IMR-90 (cell line): Measurements from ENCODE around the gene RAB6A. TPM values are rescaled to one million over a fixed set of nuclear protein-coding genes. Genes with fewer than 3 reads are reported as not detected.

ENCODE experiments used
- ATAC-seq: fragments of 200-7000 bp; cut with Tn5 transposase; 2 replicates; pipeline ENCODE4 v1.9.1; 2020; ENCODE audit warnings: low read depth, mild to moderate bottlenecking, moderate library complexity
- BruUV-seq: library from RNA; stranded (reverse); fragments of 400-500 nt; replicated peaks from 2 replicates; lab custom pipeline; 2021; lab: Mats Ljungman, UMichigan
- CTCF ChIA-PET: fragments of 300-600 bp; formaldehyde crosslinking; extraction: SDS; loops from one replicate; lab custom pipeline; 2021; ENCODE audit warnings: antibody characterized with exemption; lab: Yijun Ruan, JAX
- POLR2A ChIA-PET: fragments of 300-600 bp; sonication (Branson Sonifier 250); formaldehyde crosslinking; loops from one replicate; lab custom pipeline; 2022; ENCODE audit warnings: antibody characterized with exemption; ENCODE audit not compliant: unreplicated experiment; lab: Charles Lee
- DNase-seq: peaks from one replicate; pipeline ENCODE4 v3.0.0; 2013
- H2AFZ ChIP-seq: replicated peaks from 2 replicates; pipeline ENCODE3; 2013; ENCODE audit warnings: low read length, mild to moderate bottlenecking; ENCODE audit not compliant: poor library complexity
- H2AK5ac ChIP-seq: 2 replicates; pipeline ENCODE4 v1.6.1; 2013; ENCODE audit warnings: low read depth, low read length, inconsistent platforms
- H2AK9ac ChIP-seq: replicated peaks from 2 replicates; pipeline ENCODE3; 2013; ENCODE audit warnings: mild to moderate bottlenecking, low read depth, low read length, moderate library complexity; ENCODE audit not compliant: poor library complexity
- H2BK120ac ChIP-seq: 2 replicates; pipeline ENCODE4 v1.6.1; 2013; ENCODE audit warnings: low read depth, low read length, inconsistent platforms
- H2BK15ac ChIP-seq: 3 replicates; pipeline ENCODE4 v1.6.1; 2013; ENCODE audit warnings: low read depth, low read length, inconsistent platforms
- H2BK20ac ChIP-seq: 2 replicates; pipeline ENCODE4 v1.6.1; 2013; ENCODE audit warnings: low read depth, mild to moderate bottlenecking, inconsistent platforms, low read length, moderate library complexity
- H2BK5ac ChIP-seq: 2 replicates; pipeline ENCODE4 v1.6.1; 2013; ENCODE audit warnings: mild to moderate bottlenecking, low read depth, low read length, inconsistent platforms; ENCODE audit not compliant: poor library complexity, severe bottlenecking
- H3K14ac ChIP-seq: replicated peaks from 2 replicates; pipeline ENCODE4 v1.6.1; 2013; ENCODE audit warnings: low read depth, low read length, inconsistent platforms
- H3K18ac ChIP-seq: 2 replicates; pipeline ENCODE4 v1.6.1; 2013; ENCODE audit warnings: low read depth, low read length, control low read depth
- H3K23ac ChIP-seq: 2 replicates; pipeline ENCODE4 v1.6.1; 2013; ENCODE audit warnings: low read depth, low read length, inconsistent platforms
- H3K27ac ChIP-seq: 2 replicates; pipeline ENCODE4 v1.5.1; 2013; ENCODE audit warnings: mild to moderate bottlenecking, control low read depth, low read length; ENCODE audit not compliant: insufficient read depth
- H3K27me3 ChIP-seq: 2 replicates; pipeline ENCODE4 v1.6.1; 2013; ENCODE audit warnings: low read length; ENCODE audit not compliant: control insufficient read depth, insufficient read depth
- H3K36me3 ChIP-seq: 2 replicates; pipeline ENCODE4 v1.6.1; 2013; ENCODE audit warnings: low read length, mixed read lengths; ENCODE audit not compliant: control insufficient read depth, insufficient read depth
- H3K4ac ChIP-seq: 2 replicates; pipeline ENCODE4 v1.6.1; 2013; ENCODE audit warnings: low read depth, low read length, inconsistent platforms
- H3K4me1 ChIP-seq: 2 replicates; pipeline ENCODE4 v1.6.1; 2013; ENCODE audit warnings: low read length, mixed read lengths; ENCODE audit not compliant: control insufficient read depth, insufficient read depth
- H3K4me2 ChIP-seq: 2 replicates; pipeline ENCODE4 v1.6.1; 2013; ENCODE audit warnings: low read depth, mild to moderate bottlenecking, control low read depth, low read length, moderate library complexity
- H3K4me3 ChIP-seq: 2 replicates; pipeline ENCODE4 v1.5.1; 2013; ENCODE audit warnings: low read depth, mild to moderate bottlenecking, control low read depth, low read length, moderate library complexity; ENCODE audit not compliant: insufficient read depth
- H3K56ac ChIP-seq: 2 replicates; pipeline ENCODE4 v1.6.1; 2013; ENCODE audit warnings: low read length, inconsistent platforms; ENCODE audit not compliant: insufficient read depth; ENCODE audit errors: extremely low read depth
- H3K79me1 ChIP-seq, 2 experiments: 2 replicates each; pipeline ENCODE4 v1.6.1; 2013; ENCODE audit warnings: low read length in 2 of 2, inconsistent platforms in 1 of 2, low read depth in 1 of 2
- H3K9ac ChIP-seq: 2 replicates; pipeline ENCODE4 v1.6.1; 2013; ENCODE audit warnings: low read depth, low read length, control low read depth
- H3K9me1 ChIP-seq: 2 replicates; pipeline ENCODE4 v1.6.1; 2013; ENCODE audit warnings: low read length, inconsistent platforms; ENCODE audit not compliant: insufficient read depth
- H3K9me3 ChIP-seq: 2 replicates; pipeline ENCODE4 v1.6.1; 2013; ENCODE audit warnings: low read length; ENCODE audit not compliant: control insufficient read depth, insufficient read depth
- H4K20me1 ChIP-seq: 2 replicates; pipeline ENCODE4 v1.6.1; 2013; ENCODE audit warnings: low read length, inconsistent platforms; ENCODE audit not compliant: insufficient read depth
- H4K5ac ChIP-seq: 2 replicates; pipeline ENCODE4 v1.6.1; 2013; ENCODE audit warnings: mild to moderate bottlenecking, low read depth, low read length, control low read depth
- H4K8ac ChIP-seq, 2 experiments: 2 replicates each; pipeline ENCODE4 v1.6.1; 2013; ENCODE audit warnings: low read depth in 2 of 2, low read length in 2 of 2, control low read depth in 1 of 2, inconsistent platforms in 1 of 2
- H4K91ac ChIP-seq: 2 replicates; pipeline ENCODE4 v1.6.1; 2013; ENCODE audit warnings: low read depth, low read length, inconsistent platforms; ENCODE audit not compliant: insufficient read depth
- BHLHE40 ChIP-seq: fragments of 150-350 bp; IDR thresholded peaks from 2 replicates; pipeline ENCODE4 v1.6.1; 2016; ENCODE audit warnings: mild to moderate bottlenecking, low read depth, low read length
- CEBPB ChIP-seq: IDR thresholded peaks from 2 replicates; pipeline ENCODE4 v1.6.1; 2012; ENCODE audit warnings: low read depth, low read length, improper control_type of control experiment
- CHD1 ChIP-seq: IDR thresholded peaks from 2 replicates; pipeline ENCODE4 v1.6.1; 2012; ENCODE audit warnings: low read depth, low read length, improper control_type of control experiment
- ELK1 ChIP-seq: fragments of 150-350 bp; IDR thresholded peaks from 2 replicates; pipeline ENCODE4 v1.6.1; 2016; ENCODE audit warnings: low read depth, mild to moderate bottlenecking, low read length, moderate library complexity, borderline replicate concordance
- MAFK ChIP-seq: IDR thresholded peaks from 2 replicates; pipeline ENCODE4 v1.6.1; 2012; ENCODE audit warnings: low read depth, low read length, improper control_type of control experiment
- MAZ ChIP-seq: IDR thresholded peaks from 2 replicates; pipeline ENCODE4 v1.6.1; 2012; ENCODE audit warnings: low read depth, mild to moderate bottlenecking, low read length, improper control_type of control experiment, moderate library complexity, borderline replicate concordance
- MXI1 ChIP-seq: IDR thresholded peaks from 2 replicates; pipeline ENCODE4 v1.6.1; 2012; ENCODE audit warnings: low read depth, mild to moderate bottlenecking, low read length, moderate library complexity, borderline replicate concordance
- NFE2L2 ChIP-seq: fragments of 150-350 bp; IDR thresholded peaks from 2 replicates; pipeline ENCODE4 v1.6.1; 2016; ENCODE audit warnings: low read depth, mild to moderate bottlenecking, low read length
- POLR2A ChIP-seq: IDR thresholded peaks from 2 replicates; pipeline ENCODE4 v1.6.1; 2012; ENCODE audit warnings: mild to moderate bottlenecking, low read depth, low read length
- RAD21 ChIP-seq: IDR thresholded peaks from 2 replicates; pipeline ENCODE4 v1.6.1; 2012; ENCODE audit warnings: low read length, improper control_type of control experiment
- RCOR1 ChIP-seq: IDR thresholded peaks from 2 replicates; pipeline ENCODE4 v1.6.1; 2012; ENCODE audit warnings: mild to moderate bottlenecking, low read length, improper control_type of control experiment; ENCODE audit not compliant: insufficient replicate concordance
- RFX5 ChIP-seq: IDR thresholded peaks from 2 replicates; pipeline ENCODE4 v1.8.0; 2012; ENCODE audit warnings: low read depth, mild to moderate bottlenecking, low read length, moderate library complexity
- SMC3 ChIP-seq: fragments of 150-350 bp; IDR thresholded peaks from 2 replicates; pipeline ENCODE4 v1.6.1; 2016; ENCODE audit warnings: low read depth, mild to moderate bottlenecking, antibody characterized with exemption, low read length, moderate library complexity
- WGBS, 2 experiments: methylation state at CpG; one replicate each; pipeline versions ENCODE4 v1.1.5 to v1.1.7; 2013; ENCODE audit warnings: missing lambda C conversion rate in 2 of 2; ENCODE audit not compliant: insufficient read length in 1 of 2; ENCODE audit errors: extremely low coverage in 2 of 2; 5-methylcytosine and 5-hydroxymethylcytosine counted together
- dilution Hi-C: fragments of 300-500 bp; cut with HindIII; formaldehyde crosslinking; loops from one replicate; pipeline ENCODE4 v1.14.3; 2018; ENCODE audit warnings: low sequenced_read_pairs; ENCODE audit not compliant: unreplicated experiment
- in situ Hi-C: fragments of 300-500 bp; cut with MboI; formaldehyde crosslinking; loops from 3 replicates; pipeline ENCODE4 v1.14.3; 2019; ENCODE audit warnings: low sequenced_read_pairs, inconsistent platforms, mixed read lengths
- intact Hi-C: fragments of 100-400 bp; cut with micrococcal nuclease; formaldehyde crosslinking; loops from 2 replicates; pipeline ENCODE4 v1.10.0; 2022
- polyA plus RNA-seq, 3 experiments: library from polyadenylated mRNA; depleted of rRNA; stranded (reverse); fragments of >200 nt; gene quantifications; 2 replicates each; pipeline ENCODE4 v1.2.3, GENCODE V29; 2012; ENCODE audit warnings: low replicate concordance in 1 of 3
- total RNA-seq: library from RNA; depleted of rRNA; stranded (reverse); fragments of >200 nt; gene quantifications from 2 replicates; pipeline ENCODE4 v1.2.3, GENCODE V29; 2012
- TF ChIP-seq, protein P1 (sequence below): conservative IDR thresholded peaks from 2 replicates; pipeline ENCODE4 v1.5.1; 2012; ENCODE audit warnings: mild to moderate bottlenecking, low read depth, low read length, improper control_type of control experiment
- TF ChIP-seq, protein P2 (sequence below): fragments of 150-350 bp; IDR thresholded peaks from 2 replicates; pipeline ENCODE4 v1.6.1; 2017; ENCODE audit warnings: mild to moderate bottlenecking, antibody characterized with exemption, low read length, low read depth

RAB6A gene
- total and polyA plus RNA-seq, 2 of the 4 experiments (the other 2 are of a cell fraction), result 65.5 to 81.0 TPM

DNA sequence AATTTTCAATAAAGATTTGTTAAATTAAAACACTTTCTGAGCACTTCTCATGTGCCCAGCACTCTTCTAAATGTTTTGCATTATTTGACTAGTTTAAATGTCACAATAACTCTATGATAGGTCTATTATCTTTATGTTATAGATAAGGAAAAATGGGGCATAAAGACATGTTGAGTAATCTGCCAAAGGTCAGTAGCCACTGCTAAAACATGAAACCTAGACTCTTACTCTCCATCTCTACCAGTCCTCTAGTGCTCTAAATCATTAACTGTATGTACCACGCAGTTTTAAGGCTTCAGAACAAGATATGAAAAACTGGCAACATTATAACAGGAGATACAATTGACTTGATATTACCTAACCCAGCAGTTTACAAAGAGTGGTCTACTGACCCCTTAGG lies 6.9 kb downstream of the RAB6A start:
- ATAC-seq, result no peak
- H3K56ac ChIP-seq, result no peak overlapping the region
- H3K79me1 ChIP-seq, result peaks cover 7 to 71% of the 10 kb centered on the region in 2 experiments; a peak in 3 of 4 replicates
- no peak for DNase-seq
- H3K4me1 ChIP-seq, result no peaks in the 10 kb centered on the region
- no peak overlapping the region for H4K5ac ChIP-seq
- H4K8ac ChIP-seq, result no peak overlapping the region
- ChIA-PET CTCF (no interaction called here), POLR2A (interaction anchor here (0.6 kb wide), 1 partner anchor 142 kb away, joined by 4 read pairs; no protein-coding TSS in a partner anchor)
- H3K23ac ChIP-seq, result no peak overlapping the region
- WGBS, 2 experiments, result no CpG with 5 or more reads among the region's 1 CpG
- H3K9me1 ChIP-seq, result peaks cover 19% of the 10 kb centered on the region
- no peak overlapping the region for H3K4me3 ChIP-seq
- no peak overlapping the region for H2BK20ac ChIP-seq
- no TSS peak for BruUV-seq
- H2BK5ac ChIP-seq, result no peak overlapping the region
- no peak overlapping the region for H2AFZ ChIP-seq
- TF ChIP-seq RFX5 (no peak), MAFK (no peak), MXI1 (no peak), ELK1 (no peak), SMC3 (no peak), CEBPB (no peak), RAD21 (no peak), RCOR1 (no peak), NFE2L2 (no peak), MAZ (no peak), CHD1 (no peak), POLR2A (no peak), BHLHE40 (no peak)
- TF ChIP-seq, protein P1, sequence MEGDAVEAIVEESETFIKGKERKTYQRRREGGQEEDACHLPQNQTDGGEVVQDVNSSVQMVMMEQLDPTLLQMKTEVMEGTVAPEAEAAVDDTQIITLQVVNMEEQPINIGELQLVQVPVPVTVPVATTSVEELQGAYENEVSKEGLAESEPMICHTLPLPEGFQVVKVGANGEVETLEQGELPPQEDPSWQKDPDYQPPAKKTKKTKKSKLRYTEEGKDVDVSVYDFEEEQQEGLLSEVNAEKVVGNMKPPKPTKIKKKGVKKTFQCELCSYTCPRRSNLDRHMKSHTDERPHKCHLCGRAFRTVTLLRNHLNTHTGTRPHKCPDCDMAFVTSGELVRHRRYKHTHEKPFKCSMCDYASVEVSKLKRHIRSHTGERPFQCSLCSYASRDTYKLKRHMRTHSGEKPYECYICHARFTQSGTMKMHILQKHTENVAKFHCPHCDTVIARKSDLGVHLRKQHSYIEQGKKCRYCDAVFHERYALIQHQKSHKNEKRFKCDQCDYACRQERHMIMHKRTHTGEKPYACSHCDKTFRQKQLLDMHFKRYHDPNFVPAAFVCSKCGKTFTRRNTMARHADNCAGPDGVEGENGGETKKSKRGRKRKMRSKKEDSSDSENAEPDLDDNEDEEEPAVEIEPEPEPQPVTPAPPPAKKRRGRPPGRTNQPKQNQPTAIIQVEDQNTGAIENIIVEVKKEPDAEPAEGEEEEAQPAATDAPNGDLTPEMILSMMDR, result no peak
- TF ChIP-seq, protein P2, sequence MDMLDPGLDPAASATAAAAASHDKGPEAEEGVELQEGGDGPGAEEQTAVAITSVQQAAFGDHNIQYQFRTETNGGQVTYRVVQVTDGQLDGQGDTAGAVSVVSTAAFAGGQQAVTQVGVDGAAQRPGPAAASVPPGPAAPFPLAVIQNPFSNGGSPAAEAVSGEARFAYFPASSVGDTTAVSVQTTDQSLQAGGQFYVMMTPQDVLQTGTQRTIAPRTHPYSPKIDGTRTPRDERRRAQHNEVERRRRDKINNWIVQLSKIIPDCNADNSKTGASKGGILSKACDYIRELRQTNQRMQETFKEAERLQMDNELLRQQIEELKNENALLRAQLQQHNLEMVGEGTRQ, result no peak
- intact Hi-C loops (no loop called here), in situ Hi-C loops (no loop called here), dilution Hi-C loops (no loop called here)
- H3K36me3 ChIP-seq, result peaks cover 4% of the 10 kb centered on the region
- no peak overlapping the region for H3K27ac ChIP-seq
- no peak overlapping the region for H3K4me2 ChIP-seq
- no peak overlapping the region for H2AK5ac ChIP-seq
- no peaks in the 10 kb centered on the region for H3K9me3 ChIP-seq
- no peak overlapping the region for H3K18ac ChIP-seq
- H3K9ac ChIP-seq, result no peak overlapping the region
- H3K14ac ChIP-seq, result no peak overlapping the region
- no peak overlapping the region for H2AK9ac ChIP-seq
- H2BK120ac ChIP-seq, result no peak overlapping the region
- no peak overlapping the region for H4K91ac ChIP-seq
- no peak overlapping the region for H3K4ac ChIP-seq
- peaks cover 96% of the 10 kb centered on the region for H4K20me1 ChIP-seq
- no peaks in the 10 kb centered on the region for H3K27me3 ChIP-seq
- H2BK15ac ChIP-seq, result no peak overlapping the region
